NCI-H1105 (cell line): ENCODE measurements around the gene COMMD8.
"Not testable (repeated sequence)": the region's sequence is repeated elsewhere in the genome, so short reads cannot be mapped to it uniquely, and the experiment has no call there.

Source experiments
- DNase-seq: peaks from one replicate; lab custom pipeline; 2025; lab: John Stamatoyannopoulos, UW

COMMD8 gene

DNA sequence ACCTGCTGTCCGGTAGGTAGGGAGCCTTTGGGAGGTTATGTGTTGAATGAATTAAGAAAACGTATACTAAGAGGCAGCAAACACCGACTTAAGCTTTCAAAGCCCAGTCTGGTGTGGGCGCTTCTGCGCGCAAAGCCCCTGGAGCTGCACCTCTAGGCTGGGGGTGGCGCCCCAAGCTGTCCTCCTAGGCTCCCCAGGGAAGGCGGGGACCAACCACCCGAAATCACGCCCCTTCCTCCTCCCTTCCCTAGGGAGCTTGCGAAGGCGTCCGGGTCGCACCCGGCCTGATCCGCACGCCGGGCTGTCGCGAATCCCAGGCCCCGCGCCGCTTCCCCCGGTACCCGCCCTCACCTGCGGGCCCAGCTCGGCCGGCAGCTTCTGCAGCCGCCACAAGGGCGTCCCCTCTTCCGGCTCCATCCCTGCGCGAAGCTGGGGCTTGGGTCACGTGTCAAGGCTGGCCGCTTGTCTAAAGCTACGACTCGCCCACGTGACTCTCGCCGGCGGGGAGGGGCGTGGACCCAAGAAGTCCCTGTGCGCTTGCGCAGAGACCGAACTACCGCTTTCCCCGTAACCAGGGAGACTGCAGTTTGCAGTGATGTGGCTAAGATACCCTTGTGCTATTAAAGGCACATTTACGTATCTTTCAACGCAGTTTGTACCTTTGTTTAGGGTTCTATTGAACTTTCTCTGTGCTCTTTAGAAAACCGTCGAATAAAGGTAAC, at the start of gene COMMD8:
COMMD8 (minus strand) TSS at position 468 of the 722 bp plus-strand sequence; CDS start at position 417, 51 bp downstream.
- peak; percentile 87 for DNase-seq

DNA sequence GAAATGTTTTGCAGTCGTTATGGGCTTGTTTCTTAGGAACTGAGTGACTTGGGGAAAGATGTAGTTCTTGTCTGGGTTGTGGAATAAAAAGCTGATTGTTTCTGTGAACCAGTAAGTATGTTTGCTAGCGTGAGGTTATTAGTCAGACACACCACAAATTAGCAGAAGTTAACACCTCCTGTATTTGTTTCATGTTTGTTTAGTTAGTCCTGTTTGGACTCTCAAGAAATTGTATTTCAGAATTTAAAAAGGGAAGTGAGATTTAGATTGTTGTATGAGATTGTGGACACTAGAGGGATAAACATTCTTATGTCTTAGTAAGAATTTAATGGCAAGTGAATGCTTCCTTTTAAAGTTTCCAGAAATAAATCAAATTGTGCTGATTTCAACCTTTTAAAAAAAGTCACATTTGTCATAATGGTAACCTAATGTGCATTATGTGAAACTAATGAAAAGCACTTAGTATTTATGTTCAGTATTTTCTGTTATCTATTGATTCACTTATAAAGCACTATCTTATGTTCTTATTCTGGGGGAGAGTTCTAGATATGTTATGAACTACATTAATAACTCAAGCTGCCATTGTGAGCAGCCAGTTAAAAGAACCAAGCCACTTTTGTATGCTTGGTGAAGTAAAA, 47.1 kb upstream of the COMMD8 start:
- no peak for DNase-seq

DNA sequence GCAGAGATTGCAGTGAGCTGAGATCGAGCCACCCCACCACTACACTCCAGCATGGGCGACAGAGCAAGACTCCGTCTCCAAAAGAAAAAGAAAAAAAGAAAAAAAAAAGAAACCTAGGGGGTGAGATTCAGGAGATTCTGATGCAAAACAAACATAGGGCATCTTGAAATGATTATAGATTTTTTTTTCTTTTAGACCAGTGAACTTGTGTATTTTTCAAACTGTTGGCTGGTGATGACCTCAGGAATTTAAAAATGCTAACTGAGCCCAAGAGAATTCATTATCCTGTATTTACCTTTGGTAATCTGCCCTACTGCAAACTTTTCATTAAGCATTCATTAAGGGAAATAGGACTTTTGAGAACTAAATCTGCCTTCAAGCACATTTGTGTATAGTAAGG, 42.2 kb upstream of the COMMD8 start:
- DNase-seq, result no peak

DNA sequence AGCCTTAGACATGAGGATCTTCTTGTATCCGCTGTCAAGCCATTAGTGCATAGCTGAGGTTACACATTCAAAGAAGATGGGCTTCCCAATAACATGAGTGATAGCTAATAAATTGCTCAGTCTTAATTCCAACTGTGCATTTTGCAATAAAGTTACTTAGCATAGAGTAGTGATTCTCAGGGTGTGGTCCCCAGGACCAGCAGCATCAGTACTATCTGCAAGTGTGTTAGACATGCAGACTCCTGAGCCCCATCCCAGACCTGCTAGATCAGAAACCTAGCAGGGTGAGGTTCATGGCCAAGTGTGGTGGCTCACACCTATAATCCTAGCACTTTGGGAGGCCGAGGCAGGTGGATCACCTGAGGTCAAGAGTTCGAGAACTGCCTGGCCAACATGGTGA, 41.6 kb upstream of the COMMD8 start:
- no peak for DNase-seq

DNA sequence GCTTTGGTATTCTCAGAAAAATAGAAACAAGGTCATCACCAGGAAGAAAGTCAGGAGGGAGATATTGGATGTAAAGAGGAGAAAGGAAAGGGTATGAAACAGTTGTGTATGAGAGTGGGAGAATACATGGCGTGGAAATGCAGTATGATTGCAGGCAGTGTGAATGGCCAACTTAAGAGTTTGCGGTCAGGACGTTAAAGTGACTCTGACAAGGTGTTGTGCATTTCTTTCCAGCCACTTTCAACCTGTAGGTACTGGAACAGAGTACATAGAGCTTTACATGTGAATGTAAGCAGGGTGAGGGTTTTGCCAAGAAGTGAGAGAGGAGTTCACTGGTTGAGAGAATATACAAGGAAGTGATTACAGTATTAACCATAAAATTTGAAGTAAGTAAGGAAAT, 37.3 kb upstream of the COMMD8 start:
- no peak for DNase-seq

DNA sequence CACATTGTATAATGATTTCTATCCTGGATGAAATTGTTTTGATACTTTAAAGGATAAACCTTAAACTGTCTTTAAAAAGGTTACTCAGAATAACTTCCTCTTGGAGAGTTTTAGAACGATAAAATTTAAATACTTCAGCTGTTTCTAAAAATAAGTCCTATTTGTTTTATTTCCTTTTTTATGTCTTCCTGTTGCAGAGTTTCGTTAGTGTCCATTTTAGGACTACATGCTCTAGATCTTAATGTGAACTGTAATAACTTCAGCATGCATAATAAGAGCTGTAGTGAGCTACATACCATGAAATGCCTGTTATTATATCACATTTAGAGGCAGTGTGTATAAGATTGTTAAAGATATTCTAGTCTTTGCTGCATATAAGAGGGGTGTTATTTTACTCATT, 36.2 kb upstream of the COMMD8 start:
- DNase-seq, result no peak

DNA sequence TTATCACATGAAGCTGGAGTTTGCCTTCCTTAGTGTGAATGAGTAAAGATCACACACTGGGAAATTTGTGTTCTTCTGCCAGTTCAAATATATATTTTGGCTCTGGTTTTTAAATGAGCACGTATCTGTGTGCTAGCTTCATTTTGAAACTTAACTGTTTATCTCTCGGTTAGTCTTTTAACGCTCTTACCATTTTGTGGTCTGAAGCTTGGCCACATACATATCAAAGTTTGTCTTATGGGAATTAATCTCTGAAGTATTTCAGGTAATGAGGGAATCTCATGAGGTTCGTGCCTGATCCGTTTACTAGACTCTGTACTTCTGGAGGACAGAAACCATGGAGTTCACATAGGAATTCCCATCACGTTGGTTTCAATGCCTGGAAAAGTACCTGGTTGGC, 35.4 kb upstream of the COMMD8 start:
- DNase-seq, result no peak

DNA sequence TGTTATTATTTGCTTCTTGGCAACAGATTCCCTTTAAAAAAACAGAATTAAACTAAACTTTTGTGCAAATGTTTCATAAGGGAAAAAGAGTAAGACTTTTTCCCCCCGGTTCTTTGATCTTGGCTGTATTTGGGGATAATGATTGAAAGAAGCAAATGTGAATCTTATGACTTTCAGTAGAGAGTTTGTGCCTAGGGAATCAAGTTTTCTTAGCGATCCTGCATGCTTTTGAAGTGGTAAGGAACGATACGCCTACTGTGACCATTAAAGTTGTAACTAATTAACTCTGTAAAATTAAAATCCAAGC, 30.6 kb upstream of the COMMD8 start:
- no peak for DNase-seq

DNA sequence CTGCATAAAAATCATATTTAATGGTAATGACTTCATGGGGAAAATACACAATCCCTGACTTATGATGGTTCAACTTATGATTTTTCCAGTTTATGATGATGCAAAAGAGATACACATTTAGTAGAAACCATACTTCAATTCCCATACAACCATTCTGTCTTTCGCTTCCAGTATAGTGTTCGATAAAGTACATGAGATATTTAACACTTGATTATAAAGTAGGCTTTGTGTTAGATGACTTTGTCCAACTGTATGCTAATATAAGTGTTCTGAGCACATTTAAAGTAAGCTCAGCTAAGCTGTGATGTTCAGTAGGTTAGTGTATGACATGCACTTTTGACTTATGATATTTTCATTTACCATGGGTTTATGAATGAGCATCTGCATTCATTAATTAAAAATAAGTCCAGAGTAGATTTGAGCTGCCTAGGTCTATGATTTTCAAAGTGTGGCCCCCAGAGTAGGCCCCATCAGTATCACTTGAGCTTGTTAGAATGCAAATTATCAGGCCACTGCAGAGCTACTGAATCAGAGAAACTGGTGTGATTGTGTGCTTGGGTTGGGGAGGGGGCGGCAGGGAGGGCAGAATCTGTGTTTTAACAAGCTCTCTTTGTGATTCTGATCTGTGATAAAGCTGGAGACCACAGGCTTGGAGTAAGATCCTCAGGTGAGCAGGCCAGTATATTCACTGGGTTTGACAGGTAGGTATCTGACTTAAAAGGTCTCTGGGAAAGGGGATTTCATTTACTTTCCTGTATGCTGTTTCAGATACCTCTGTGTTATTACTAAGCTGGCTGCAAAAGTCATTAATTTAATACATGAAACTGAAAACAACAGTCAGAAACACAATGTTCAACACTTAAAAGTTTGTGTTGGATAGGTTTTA, 30.0 kb upstream of the COMMD8 start:
- no peak for DNase-seq

DNA sequence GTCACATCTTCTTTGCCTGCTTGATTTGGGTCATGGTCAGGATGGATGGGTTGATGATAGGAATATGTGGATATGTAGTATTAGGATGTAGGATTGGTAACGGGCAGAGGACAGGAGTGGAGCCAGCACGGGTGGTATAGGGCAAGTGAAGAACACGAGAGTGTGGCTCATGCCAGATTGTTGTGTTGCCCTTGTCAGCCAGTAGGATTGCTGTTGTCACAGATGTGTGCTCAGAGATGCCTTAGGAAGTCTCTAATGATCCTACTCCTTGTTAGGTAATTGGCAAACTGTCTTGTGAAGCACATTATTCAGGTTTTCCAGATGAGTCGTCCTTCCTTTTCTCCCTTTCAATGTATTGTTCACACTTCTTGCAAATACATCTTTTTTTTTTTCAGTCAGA, 27.0 kb upstream of the COMMD8 start:
- no peak for DNase-seq

DNA sequence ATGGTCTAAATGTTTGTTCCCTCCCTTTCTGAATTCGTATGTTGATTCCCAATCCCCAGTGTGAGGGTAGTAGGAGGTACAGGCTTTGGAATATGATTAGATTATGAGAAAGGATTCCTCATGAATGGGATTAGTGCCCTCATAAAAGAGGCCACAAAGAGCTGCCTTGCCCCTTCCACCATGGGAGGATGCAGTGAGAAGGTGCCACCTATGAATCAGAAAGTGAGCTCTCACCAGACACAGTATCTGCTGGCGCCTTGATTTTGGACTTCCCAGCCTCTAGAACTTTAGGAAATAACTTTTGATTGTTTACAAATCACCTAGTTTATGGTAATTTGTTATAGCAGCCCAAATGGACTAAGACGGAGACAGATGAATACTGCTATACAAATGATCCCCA, 25.2 kb upstream of the COMMD8 start:
- DNase-seq, result no peak

DNA sequence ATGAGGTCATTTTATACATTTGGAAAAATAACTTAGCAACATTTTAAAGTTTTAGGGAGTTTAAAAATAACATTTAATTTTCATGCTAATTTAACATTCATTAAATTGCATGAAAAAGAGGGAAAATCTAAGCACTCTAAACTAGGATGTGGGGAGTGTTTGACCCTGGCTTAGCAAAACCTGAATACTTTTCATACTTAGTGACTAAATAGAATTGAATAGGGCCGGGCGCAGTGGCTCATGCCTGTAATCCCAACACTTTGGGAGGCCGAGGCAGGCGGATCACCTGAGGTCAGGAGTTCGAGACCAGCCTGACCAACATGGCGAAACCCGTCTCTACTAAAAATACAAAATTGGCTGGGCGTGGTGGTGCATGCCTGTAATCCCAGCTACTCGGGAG, 23.2 kb upstream of the COMMD8 start:
- not testable (repeated sequence) for DNase-seq

DNA sequence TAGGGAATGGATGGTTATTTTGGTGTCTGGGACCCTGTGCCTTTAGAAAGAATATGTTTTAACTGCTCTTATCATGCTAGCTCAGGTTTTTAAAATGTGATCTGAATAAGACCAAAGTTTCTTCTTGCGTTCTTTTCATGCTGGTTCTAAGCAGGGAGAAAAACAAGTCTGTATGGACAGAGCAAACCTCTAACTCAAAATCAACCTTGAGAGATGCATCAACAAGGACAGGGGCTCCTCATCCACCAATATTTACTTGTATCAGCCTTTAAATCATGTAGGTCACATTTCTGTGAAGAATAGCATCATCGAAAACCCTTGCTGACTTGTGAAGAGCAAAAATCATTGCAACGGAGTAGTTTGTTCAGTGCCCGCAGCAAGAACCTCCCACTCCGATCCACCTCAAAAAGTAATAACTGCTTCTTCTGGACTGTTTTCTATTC, 22.8 kb upstream of the COMMD8 start:
- DNase-seq, result no peak

DNA sequence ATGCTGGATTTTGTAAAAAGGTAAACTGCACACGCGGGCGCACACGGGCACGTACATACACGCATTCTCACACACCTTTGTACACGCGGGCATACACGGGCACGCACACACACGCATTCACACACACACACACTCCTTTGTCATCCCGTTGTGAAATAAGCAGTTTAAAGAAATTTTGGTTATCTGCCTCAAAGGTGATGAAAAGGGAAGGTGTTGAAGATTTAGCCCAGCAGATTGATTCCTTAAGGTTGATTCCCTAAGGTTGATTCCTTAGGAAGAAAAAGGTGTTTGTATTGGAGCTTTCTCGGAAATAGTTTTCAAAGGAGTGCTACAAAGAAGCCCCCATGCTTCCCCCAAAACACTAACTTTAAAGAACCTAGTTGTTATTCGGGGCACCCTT, 22.3 kb upstream of the COMMD8 start:
- DNase-seq, result no peak

DNA sequence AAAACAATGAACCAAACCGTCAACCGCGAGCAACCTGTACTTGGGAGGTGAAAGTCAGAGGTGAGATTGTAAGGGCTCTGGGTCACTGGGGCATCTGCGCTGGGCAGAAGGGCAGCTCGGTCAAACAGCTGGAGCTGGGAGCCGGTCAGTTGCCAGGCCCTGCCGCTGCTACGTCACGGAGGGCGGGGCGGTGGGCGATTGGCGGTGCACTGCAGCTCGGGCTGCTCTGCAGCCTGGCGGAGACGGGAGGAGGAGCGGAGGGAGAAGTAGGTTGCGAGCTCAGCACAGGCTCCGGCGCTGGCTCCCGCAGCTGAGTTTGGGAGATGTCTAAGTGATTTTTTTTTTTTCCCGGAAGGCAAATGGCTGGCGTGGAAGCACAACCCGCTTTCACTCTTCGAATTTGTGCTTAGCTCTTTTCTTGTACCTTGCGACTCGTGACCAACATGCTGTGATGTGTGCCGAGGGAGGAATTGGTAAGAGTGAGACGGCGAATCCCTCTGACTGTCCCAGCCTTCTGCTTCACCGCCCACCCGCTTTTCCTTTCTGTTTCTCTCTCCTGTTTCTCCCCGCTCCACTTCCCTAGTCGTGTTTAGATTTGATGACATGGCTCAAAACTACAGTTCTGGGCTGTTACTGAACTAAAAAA, 21.7 kb upstream of the COMMD8 start, which contains the start of gene ATP10D:
ATP10D (plus strand) TSS at position 229 of the 646 bp plus-strand sequence. CDS start 27,266 bp downstream, outside the sequence.
- DNase-seq, result peak; percentile 54

DNA sequence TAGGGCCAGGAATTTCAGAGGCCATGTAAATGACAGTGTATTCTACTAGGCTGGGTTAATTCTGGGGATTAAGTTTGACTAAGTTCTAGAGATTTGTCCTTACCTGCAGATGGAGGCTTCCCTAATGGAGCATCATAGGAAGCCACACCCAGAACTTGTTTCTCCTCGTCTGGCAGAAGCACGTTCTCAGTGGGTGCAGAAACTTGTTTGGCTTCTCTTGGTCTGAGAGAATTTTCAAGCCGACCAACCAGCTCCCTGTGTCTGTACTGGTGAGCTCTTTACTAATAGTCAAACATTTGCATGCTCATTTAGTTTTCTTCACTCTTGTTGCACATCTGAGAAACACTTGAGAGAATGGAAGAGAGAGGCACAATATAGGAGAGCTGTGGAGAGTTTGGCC, 20.7 kb upstream of the COMMD8 start:
- DNase-seq, result no peak

DNA sequence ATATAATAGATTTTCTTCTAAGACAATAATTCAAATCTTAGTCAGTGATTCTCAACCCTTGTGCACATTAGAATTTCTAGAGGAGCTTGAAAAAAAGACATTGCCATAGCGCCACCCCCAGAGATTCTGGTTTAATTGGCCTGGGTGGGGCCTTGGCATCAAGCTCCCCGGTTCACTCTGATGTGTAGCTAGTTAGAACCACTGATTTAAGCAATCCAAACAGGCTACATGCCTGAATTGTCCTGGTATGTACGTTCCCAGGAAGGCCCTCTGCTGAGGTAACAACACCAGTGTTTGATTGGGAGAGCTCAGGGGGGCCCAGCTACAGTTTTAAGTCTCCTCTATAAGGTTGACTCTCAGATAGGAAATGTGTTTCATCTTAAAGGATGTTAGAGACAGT, 20.2 kb upstream of the COMMD8 start:
- DNase-seq, result no peak

DNA sequence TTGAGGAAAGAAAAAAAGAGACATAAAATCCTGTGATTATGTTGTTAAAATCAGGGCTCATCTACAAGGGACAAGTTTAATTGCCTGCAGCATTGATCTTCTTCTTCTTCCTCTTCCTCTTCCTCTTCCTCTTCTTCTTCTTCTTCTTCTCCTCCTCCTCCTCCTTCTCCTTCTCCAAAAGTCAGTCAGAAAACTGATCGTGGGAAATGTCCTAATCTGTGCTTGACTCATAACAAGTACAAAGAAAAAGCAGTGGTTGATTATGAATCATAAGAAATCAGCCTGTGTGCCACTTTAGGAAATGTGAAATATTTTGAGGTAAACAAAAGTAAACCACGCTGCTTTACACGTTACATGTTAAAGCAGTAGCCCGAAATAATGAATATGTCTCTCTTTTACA, 18.8 kb upstream of the COMMD8 start:
- no peak for DNase-seq

DNA sequence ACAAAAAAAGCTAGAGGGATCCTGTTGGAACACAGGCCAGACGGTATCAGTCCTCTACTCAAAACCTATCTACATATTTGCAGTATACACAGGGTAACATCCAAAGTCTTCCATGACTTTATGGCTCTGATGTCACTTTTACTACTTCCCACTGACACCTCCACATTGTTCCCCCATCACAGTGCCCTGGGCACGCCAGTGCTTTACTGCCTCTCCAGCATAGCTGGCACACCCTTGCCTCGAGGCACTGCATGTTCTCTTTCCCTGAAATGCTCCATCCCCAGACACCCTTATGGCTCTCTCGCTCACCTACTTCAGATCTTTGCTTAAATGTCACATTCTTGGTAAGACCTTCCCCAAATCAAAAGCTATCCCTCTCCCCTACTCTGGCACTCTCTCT, 15.3 kb upstream of the COMMD8 start:
- DNase-seq, result no peak

DNA sequence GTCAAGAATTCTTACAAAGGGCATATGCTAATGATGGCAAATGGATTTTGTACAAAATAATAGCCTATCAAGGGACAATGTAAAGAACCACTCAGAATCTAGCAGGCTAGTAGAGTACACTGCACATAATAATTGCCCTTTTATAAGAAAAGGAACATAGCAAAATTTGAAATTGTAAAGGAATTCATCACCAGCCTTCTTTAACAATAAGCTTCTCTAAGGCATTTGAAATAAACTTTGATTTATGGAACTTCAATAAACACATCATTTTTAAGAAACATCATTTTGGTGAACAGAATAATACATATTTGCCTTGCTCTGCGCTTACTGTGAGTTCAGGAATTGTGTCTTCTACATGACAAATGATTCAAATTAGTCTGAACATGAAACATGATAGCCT, 11.9 kb upstream of the COMMD8 start:
- DNase-seq, result no peak

DNA sequence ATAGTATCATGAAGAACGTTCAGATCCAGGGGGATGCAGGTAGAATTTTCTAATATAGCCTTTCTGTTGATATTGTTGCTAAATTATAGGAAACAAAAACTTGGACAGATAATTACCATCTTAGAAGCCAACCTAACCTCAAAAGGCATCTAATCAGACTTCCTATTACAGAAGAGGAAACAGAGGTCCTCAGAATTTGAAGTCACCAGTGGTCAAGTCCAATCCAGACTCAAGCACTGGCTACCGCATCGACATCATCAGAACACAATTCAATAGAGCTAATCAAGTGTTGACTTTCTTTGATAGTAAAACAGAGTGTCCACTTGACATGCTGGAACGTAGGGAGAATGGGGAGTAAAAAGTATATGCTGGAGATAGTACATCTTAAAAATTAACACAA, 11.3 kb upstream of the COMMD8 start:
- DNase-seq, result no peak

DNA sequence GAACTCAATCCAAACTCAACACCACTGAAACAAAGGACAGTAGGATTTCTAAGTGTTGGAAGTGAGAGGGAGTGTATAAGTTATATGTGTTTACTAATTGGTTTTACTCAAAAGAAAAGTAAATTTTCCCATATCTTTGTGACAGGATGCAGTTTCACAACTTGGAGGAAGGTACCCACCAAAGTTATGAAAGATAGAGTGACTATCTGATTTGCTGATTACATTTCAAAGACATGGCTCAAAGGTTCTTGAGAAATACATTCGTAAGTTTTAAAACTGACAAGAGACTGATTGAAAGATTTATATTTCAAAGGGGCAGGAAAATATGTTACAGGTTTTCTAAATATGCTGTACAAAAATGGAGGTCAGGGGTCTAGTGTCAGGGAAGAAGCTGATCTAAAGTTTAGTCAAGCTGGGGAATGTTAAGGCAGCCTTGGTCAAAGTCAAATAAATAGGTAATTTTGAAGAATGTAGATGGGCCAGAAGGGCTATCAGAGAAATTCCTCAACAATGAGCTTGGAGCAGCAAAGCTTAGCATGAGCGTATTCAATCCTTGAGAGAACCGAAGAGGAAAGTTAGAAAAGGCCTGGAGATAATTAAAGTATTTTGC, 9.7 kb upstream of the COMMD8 start:
- DNase-seq, result no peak
